ENCODE measurements around the gene ZNF845. TPM values are rescaled to one million over a fixed set of nuclear protein-coding genes. Genes with fewer than 3 reads are reported as not detected.

ZNF845 gene
- total and polyA plus RNA-seq, 10 of the 15 experiments (the other 5 are each of a cell fraction or from before 2014, with no cell fraction given): 0.58 to 8.2 (median 4.1) TPM

- TF ChIP-seq E4F1 (IDR thresholded peaks at IDR 0.05; ENCODE audit: borderline replicate concordance, partially characterized antibody): peak; percentile 54
- peak; percentile 72 for TF ChIP-seq MAX (IDR thresholded peaks at IDR 0.05; ENCODE audit: low read depth, low read length)
- peak; percentile 72 for TF ChIP-seq NR2C1 (IDR thresholded peaks at IDR 0.05)
- peak; percentile 36 for TF ChIP-seq NRF1 (conservative IDR thresholded peaks at IDR 0.05; ENCODE audit: low read depth, low read length)
- TF ChIP-seq NR2F1 (conservative IDR thresholded peaks at IDR 0.05): 0 out of 2 replicates have a peak, but pooled peaks have one; percentile 31
- no peak for TF ChIP-seq SREBF2 (IDR thresholded peaks at IDR 0.05; ENCODE audit: low read length)
- 0 out of 4 replicates have a peak, but pooled peaks of 1 of the 2 experiments have one; percentile 14 for TF ChIP-seq SRF (IDR thresholded peaks at IDR 0.05; ENCODE audit: low read depth in 2 of 2, low read length in 2 of 2)
- TF ChIP-seq POLR2AphosphoS5 (IDR thresholded peaks at IDR 0.05; ENCODE audit: low read length): peak; percentile 89
- no peak; the same call in 1 of the 2 replicates for TF ChIP-seq IKZF1 (conservative IDR thresholded peaks at IDR 0.05)
- TF ChIP-seq POU2F2 (IDR thresholded peaks at IDR 0.05; ENCODE audit: borderline replicate concordance, low read depth, low read length): peak; percentile 37; the same call in 1 of the 3 replicates
- TF ChIP-seq ZNF687 (IDR thresholded peaks at IDR 0.05): peak; percentile 40; the same call in 1 of the 2 replicates
- TF ChIP-seq SPI1 (IDR thresholded peaks at IDR 0.05; ENCODE audit: borderline replicate concordance, insufficient read depth, low read depth, low read length): 0 out of 2 replicates have a peak, but pooled peaks have one; percentile 1
- TF ChIP-seq IKZF2 (IDR thresholded peaks at IDR 0.05): no peak; a peak in 1 of 4 replicates
- no peak for TF ChIP-seq TCF3 (IDR thresholded peaks at IDR 0.05; ENCODE audit: borderline replicate concordance, insufficient read depth, low read depth, low read length)
- peak; percentile 68 for TF ChIP-seq MXI1 (IDR thresholded peaks at IDR 0.05; ENCODE audit: low read depth, low read length)
- peak; percentile 58; the same call in 1 of the 2 replicates for TF ChIP-seq NKRF (conservative IDR thresholded peaks at IDR 0.05)
- TF ChIP-seq RAD21 (IDR thresholded peaks at IDR 0.05; ENCODE audit: insufficient read depth, low read depth, low read length): 0 out of 2 replicates have a peak, but pooled peaks have one; percentile 19
- no peak for TF ChIP-seq EP300 (IDR thresholded peaks at IDR 0.05; ENCODE audit: borderline replicate concordance in 1 of 2, control insufficient read depth in 1 of 2, low read depth in 2 of 2, low read length in 2 of 2)
- peak; percentile 93 for TF ChIP-seq POLR2A (IDR thresholded peaks at IDR 0.05; ENCODE audit: low read depth, low read length)
Measured at GRCh38 chr19:53365134-53365898, 31.8 kb downstream of the ZNF845 start, which contains the start of gene ZNF525 (continued).

Data from GM12878 (cell line).